Lower leg skin (tissue), 4 donors: ENCODE results near the gene ATP5PB. TPM values are rescaled to one million over a fixed set of nuclear protein-coding genes. Genes with fewer than 3 reads are reported as not detected.
A peak's percentile ranks its signal among the peaks of the same experiment; 100 is the strongest.

Source experiments
- DNase-seq, 2 donors: peaks; one replicate each; pipeline ENCODE4 v3.0.0-alpha.2; 2019; ENCODE audit warnings: low spot score in 2 of 2
- H3K4me3 ChIP-seq: fragments of 200-600 bp; sonication (generic); 2 replicates; pipeline ENCODE4 v1.5.1; 2017; ENCODE audit warnings: mild to moderate bottlenecking, low read depth; ENCODE audit not compliant: poor library complexity, severe bottlenecking
- POLR2A ChIP-seq, 2 donors: fragments of 450-650 bp; IDR thresholded peaks; one replicate each; pipeline ENCODE4 v1.6.1; 2016 to 2017; ENCODE audit warnings: antibody characterized with exemption in 2 of 2, mild to moderate bottlenecking in 1 of 2, moderate library complexity in 1 of 2
- WGBS, 2 donors: methylation state at CpG; one replicate each; pipeline ENCODE4 v1.1.5; 2018; 5-methylcytosine and 5-hydroxymethylcytosine counted together
- intact Hi-C: fragments of 100-400 bp; cut with DNase I; formaldehyde crosslinking; loops from one replicate; pipeline ENCODE4 v1.15.0; 2023; ENCODE audit warnings: low total_unique reads
- total RNA-seq, 4 donors: library from RNA; depleted of rRNA; stranded (reverse); fragments of >200 nt; gene quantifications; one replicate each; pipeline ENCODE4 v1.1.0, GENCODE V29; 2016
- TF ChIP-seq, protein P1 (sequence below), 3 donors: fragments of 450-650 bp; IDR thresholded peaks; one replicate each; pipeline ENCODE4 v1.5.1; 2016; ENCODE audit warnings: antibody characterized with exemption in 3 of 3, mild to moderate bottlenecking in 3 of 3, moderate library complexity in 2 of 3

Gene ATP5PB
- total RNA-seq, 4 donors from 2014 or later = 113 to 219 (median 153) TPM

DNA sequence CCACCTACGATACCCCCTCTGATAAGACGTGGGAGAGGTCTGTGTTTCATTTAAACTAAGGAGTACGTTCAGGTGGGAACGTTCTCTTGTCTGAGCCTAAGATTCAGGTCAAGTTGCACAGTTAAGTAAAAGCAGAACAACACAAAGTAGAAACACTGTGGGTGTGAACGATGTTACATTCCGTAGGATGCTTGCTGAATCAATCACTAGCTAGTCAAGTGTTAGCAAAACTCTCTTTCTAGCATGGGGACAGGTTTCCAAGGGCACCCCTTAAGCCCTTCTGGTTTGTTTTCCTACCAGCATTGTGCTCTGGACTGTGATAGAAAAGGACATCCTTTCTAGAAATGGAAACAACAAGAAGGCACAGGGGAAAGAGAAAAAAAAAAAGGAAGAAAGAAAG, 37.9 kb downstream of the ATP5PB start:
- 83 to 85% methylated on average over 6 of the region's 6 CpGs for WGBS, 2 donors
- TF ChIP-seq POLR2A (IDR thresholded peaks at IDR 0.05) = no peak
- TF ChIP-seq, protein P1, sequence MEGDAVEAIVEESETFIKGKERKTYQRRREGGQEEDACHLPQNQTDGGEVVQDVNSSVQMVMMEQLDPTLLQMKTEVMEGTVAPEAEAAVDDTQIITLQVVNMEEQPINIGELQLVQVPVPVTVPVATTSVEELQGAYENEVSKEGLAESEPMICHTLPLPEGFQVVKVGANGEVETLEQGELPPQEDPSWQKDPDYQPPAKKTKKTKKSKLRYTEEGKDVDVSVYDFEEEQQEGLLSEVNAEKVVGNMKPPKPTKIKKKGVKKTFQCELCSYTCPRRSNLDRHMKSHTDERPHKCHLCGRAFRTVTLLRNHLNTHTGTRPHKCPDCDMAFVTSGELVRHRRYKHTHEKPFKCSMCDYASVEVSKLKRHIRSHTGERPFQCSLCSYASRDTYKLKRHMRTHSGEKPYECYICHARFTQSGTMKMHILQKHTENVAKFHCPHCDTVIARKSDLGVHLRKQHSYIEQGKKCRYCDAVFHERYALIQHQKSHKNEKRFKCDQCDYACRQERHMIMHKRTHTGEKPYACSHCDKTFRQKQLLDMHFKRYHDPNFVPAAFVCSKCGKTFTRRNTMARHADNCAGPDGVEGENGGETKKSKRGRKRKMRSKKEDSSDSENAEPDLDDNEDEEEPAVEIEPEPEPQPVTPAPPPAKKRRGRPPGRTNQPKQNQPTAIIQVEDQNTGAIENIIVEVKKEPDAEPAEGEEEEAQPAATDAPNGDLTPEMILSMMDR (IDR thresholded peaks at IDR 0.05) = no peak
- DNase-seq = no peak
- H3K4me3 ChIP-seq = no peak overlapping the region
- intact Hi-C loops = no loop called here

DNA sequence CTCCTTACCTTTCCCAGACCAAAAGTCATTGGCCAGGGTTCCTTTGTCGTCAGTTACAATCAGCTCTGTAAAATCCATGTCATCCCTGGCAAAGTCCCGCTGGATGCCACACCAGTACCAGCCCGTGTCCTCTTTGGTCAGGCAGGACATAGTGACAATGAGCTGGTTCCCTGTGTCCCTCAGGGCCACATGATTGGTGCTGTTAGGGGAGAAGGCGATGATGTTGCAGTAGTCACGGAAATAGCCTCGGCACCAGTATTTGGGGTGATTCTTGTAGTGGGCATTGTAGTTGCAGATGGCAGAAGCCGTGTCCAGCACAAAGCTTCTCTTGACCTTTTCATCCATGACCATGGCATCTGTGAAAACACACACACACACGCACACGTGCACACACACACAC, 39.4 kb downstream of the ATP5PB start:
- TF ChIP-seq, protein P1 (IDR thresholded peaks at IDR 0.05) = no peak
- no peak for TF ChIP-seq POLR2A (IDR thresholded peaks at IDR 0.05)
- intact Hi-C loops = no loop called here
- no peak for DNase-seq
- H3K4me3 ChIP-seq = no peak overlapping the region
- 93 to 95% methylated on average over 9 of the region's 9 CpGs for WGBS, 2 donors

DNA sequence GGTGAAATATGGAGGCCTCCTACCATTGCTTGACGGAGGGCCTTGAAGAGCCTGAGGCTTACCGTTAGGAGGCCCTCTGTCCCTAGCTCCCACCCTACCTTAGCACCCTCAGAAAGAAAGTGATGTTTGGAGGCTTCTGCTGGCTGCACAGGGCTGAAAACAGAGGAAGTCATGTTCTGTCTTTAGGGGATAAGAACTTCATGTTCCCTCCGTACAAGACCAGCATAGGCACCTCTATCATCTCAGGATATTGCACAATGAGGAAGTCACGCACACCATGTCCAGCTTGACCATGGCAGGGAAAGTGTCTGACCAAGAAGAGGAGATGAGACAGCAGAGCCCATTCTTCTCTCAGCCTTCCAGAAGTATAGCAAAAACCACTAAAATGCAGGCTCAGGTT, 40.3 kb downstream of the ATP5PB start:
- peak in 1 of 2 donors; percentile 71 for DNase-seq
- intact Hi-C loops = no loop called here
- WGBS, 2 donors = 82 to 83% methylated on average over 4 of the region's 4 CpGs

DNA sequence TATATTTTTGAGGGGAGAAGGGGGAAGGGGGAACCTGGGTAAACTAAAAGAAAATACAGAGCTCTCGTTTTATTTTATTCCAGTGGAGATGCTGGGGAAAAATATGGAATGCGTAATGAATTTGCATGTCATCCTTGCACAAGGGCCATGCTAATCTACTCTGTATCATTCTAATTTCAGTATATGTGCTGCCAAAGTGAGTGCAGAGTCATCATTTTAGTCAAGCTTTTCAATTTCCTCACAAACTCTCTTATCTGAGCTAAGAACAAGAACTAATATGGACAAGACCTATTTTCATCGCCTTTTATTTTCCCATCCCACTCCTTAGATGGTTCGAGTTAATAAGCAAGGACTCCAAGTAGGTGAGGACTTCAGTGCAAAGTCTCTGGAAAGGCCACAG, 41.0 kb downstream of the ATP5PB start:
- intact Hi-C loops = no loop called here
- WGBS, 2 donors = 88 to 94% methylated on average over 4 of the region's 4 CpGs
- DNase-seq = no peak
- no peak for TF ChIP-seq POLR2A (IDR thresholded peaks at IDR 0.05)
- TF ChIP-seq, protein P1 (IDR thresholded peaks at IDR 0.05) = no peak
- H3K4me3 ChIP-seq = no peak overlapping the region

More for the DNA sequence above, 40.3 kb downstream of the ATP5PB start:
- no peak overlapping the region for H3K4me3 ChIP-seq
- TF ChIP-seq POLR2A (IDR thresholded peaks at IDR 0.05) = no peak
- TF ChIP-seq, protein P1 (IDR thresholded peaks at IDR 0.05) = no peak

DNA sequence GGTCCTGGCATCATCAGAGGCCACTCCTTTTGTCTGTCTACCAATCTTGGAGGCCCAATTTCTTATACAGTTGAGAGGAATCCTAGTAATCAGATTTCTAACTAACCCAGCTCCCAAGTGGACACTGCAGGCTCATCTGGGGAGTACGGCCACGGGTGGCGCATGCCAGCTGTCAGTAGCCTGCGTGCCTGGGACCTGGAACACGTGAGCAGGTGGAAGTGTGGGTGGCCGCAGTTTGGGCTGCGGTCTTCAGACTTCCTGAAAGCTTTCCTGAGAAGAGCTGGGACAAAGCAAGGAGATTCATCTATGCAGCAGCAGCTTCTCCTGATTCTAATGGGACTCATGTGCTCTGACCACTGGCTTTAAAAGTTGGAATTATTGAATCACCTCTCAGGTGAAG, 41.8 kb downstream of the ATP5PB start:
- no peak for TF ChIP-seq POLR2A (IDR thresholded peaks at IDR 0.05)
- TF ChIP-seq, protein P1 (IDR thresholded peaks at IDR 0.05) = no peak
- H3K4me3 ChIP-seq = no peak overlapping the region
- intact Hi-C loops = no loop called here
- WGBS, 2 donors = 85 to 91% methylated on average over 7 of the region's 7 CpGs
- no peak for DNase-seq

DNA sequence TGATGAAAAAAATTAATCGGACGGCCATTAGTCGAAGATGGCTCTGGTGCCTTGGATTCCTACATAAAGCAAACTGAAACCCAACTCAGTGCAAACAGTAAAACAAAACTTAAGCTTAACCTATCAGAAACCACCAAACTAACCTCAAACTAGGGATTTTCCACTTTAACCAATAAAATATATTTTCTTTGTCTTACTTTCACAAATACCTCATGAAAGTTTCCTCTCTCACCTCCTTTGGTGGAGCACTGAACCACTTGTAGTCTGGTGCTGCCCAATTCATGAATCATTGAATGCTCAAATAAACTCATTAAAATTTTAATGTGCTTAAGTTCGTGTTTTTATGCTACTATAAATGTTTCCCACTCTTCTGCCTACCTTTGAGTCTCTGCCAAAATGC, 47.1 kb downstream of the ATP5PB start:
- H3K4me3 ChIP-seq = no peak overlapping the region
- WGBS, 2 donors = 76 to 81% methylated on average over 4 of the region's 4 CpGs
- TF ChIP-seq, protein P1 (IDR thresholded peaks at IDR 0.05) = no peak
- no peak for TF ChIP-seq POLR2A (IDR thresholded peaks at IDR 0.05)
- no peak for DNase-seq
- intact Hi-C loops = no loop called here
